Embryonic facial prominence (tissue), 1 donor: Measurements from ENCODE around the gene C9orf153.

ENCODE experiments used
- DNase-seq: peaks from one replicate; pipeline ENCODE4 v3.0.0-alpha.2; 2016; ENCODE audit errors: extremely low spot score

The C9orf153 gene

GRCh38 chr9:86187121-86187520 lies 72.3 kb downstream of the C9orf153 start:
- no peak for DNase-seq

GRCh38 chr9:86186696-86187095 lies 72.8 kb downstream of the C9orf153 start:
- DNase-seq, result no peak

- no peak for DNase-seq
Observed at GRCh38 chr9:86185872-86186271, 73.6 kb downstream of the C9orf153 start.

- no peak for DNase-seq
Observed at GRCh38 chr9:86184138-86184524, 75.3 kb downstream of the C9orf153 start.

- no peak for DNase-seq
Observed at GRCh38 chr9:86183229-86184137, 76.0 kb downstream of the C9orf153 start.

- no peak for DNase-seq
Observed at GRCh38 chr9:86181379-86182315, 77.8 kb downstream of the C9orf153 start.

GRCh38 chr9:86178503-86178902 lies 81.0 kb downstream of the C9orf153 start:
- DNase-seq, result no peak

- DNase-seq, result no peak
Observed at GRCh38 chr9:86177995-86178394, 81.5 kb downstream of the C9orf153 start.

- no peak for DNase-seq
Observed at GRCh38 chr9:86176468-86176867, 83.0 kb downstream of the C9orf153 start.

GRCh38 chr9:86175743-86176456 lies 83.6 kb downstream of the C9orf153 start:
- no peak for DNase-seq

- DNase-seq, result no peak
Observed at GRCh38 chr9:86175223-86175622, 84.2 kb downstream of the C9orf153 start.
